GM12878 (cell line): Measurements from ENCODE around the gene NAV2. TPM values are rescaled to one million over a fixed set of nuclear protein-coding genes. Genes with fewer than 3 reads are reported as not detected.

Experiments used
- ATAC-seq: fragments of 200-7000 bp; cut with Tn5 transposase; 3 replicates; pipeline ENCODE4 v1.9.1; 2020; ENCODE audit warnings: mild to moderate bottlenecking, moderate library complexity
- BruUV-seq: library from RNA; stranded (reverse); fragments of 400-500 nt; replicated peaks from 2 replicates; lab custom pipeline; 2021; lab: Mats Ljungman, UMichigan
- CTCF ChIA-PET: fragments of 300-600 bp; sonication (Branson Sonifier 250); formaldehyde crosslinking; extraction: SDS; loops from one replicate; lab custom pipeline; 2021; ENCODE audit warnings: inconsistent platforms; lab: Yijun Ruan, JAX
- POLR2A ChIA-PET: fragments of 350-600 bp; formaldehyde crosslinking; extraction: SDS; loops from one replicate; lab custom pipeline; 2021; ENCODE audit warnings: inconsistent platforms; lab: Charles Lee
- RAD21 ChIA-PET: fragments of 300-600 bp; sonication (Branson Sonifier 250); formaldehyde crosslinking; loops from one replicate; lab custom pipeline; 2023; ENCODE audit warnings: antibody characterized with exemption; ENCODE audit not compliant: unreplicated experiment; lab: Charles Lee
- SMC1A ChIA-PET: fragments of 300-600 bp; sonication (Branson Sonifier 250); formaldehyde crosslinking; loops from one replicate; lab custom pipeline; 2023; ENCODE audit not compliant: unreplicated experiment, uncharacterized antibody; lab: Charles Lee
- DNase-seq: peaks from one replicate; pipeline ENCODE4 v3.0.0-alpha.2; 2011; ENCODE audit warnings: low read depth, low spot score
- FAIRE-seq: peaks from 3 replicates; lab custom pipeline; 2011; peaks lifted over from hg19 to GRCh38; lab: Jason Lieb, UNC
- H2AFZ ChIP-seq: 2 replicates; pipeline ENCODE4 v1.6.0; 2011; ENCODE audit warnings: low read depth, low read length, control low read depth; ENCODE audit not compliant: control insufficient read depth
- H3K27ac ChIP-seq: 2 replicates; pipeline ENCODE4 v1.5.1; 2011; ENCODE audit warnings: control low read depth; ENCODE audit not compliant: control insufficient read depth, insufficient read depth
- H3K27me3 ChIP-seq, 2 experiments: replicated peaks in 1 of 2; 2 replicates each; pipeline versions ENCODE4 v1.6.0 to v1.6.1; 2011; ENCODE audit warnings: low read length in 1 of 2; ENCODE audit not compliant: control insufficient read depth in 2 of 2, insufficient read depth in 2 of 2
- H3K36me3 ChIP-seq, 2 experiments: 2 replicates each; pipeline ENCODE4 v1.5.1; 2011; ENCODE audit warnings: low read length in 1 of 2; ENCODE audit not compliant: control insufficient read depth in 2 of 2, insufficient read depth in 2 of 2
- H3K4me1 ChIP-seq: 2 replicates; pipeline ENCODE4 v1.6.1; 2011; ENCODE audit warnings: mild to moderate bottlenecking, low read length, moderate library complexity, mixed read lengths; ENCODE audit not compliant: control insufficient read depth, insufficient read depth
- H3K4me2 ChIP-seq: 2 replicates; pipeline ENCODE4 v1.6.0; 2011; ENCODE audit warnings: control low read depth; ENCODE audit not compliant: control insufficient read depth, insufficient read depth
- H3K4me3 ChIP-seq: fragments of 200-600 bp; sonication (generic); 2 replicates; pipeline ENCODE4 v1.5.1; 2016
- H3K79me2 ChIP-seq: 2 replicates; pipeline ENCODE4 v1.6.0; 2011; ENCODE audit warnings: low read length; ENCODE audit not compliant: control insufficient read depth, insufficient read depth
- H3K9ac ChIP-seq: 2 replicates; pipeline ENCODE4 v1.8.0; 2011; ENCODE audit warnings: low read length, control low read depth, mixed read lengths; ENCODE audit not compliant: control insufficient read depth, insufficient read depth
- H3K9me3 ChIP-seq: replicated peaks from 3 replicates; pipeline ENCODE4 v1.5.1; 2011; ENCODE audit warnings: mild to moderate bottlenecking, low read length; ENCODE audit not compliant: control insufficient read depth, insufficient read depth
- H4K20me1 ChIP-seq: 2 replicates; pipeline ENCODE4 v1.6.0; 2011; ENCODE audit not compliant: control insufficient read depth, insufficient read depth
- FOS ChIP-seq: IDR thresholded peaks from 3 replicates; pipeline ENCODE4 v1.6.1; 2011; ENCODE audit warnings: borderline replicate concordance; ENCODE audit not compliant: insufficient read length; ENCODE audit errors: extremely low read depth
- NR2F1 ChIP-seq: fragments of 450-650 bp; conservative IDR thresholded peaks from 2 replicates; pipeline ENCODE4 v1.6.1; 2017; ENCODE audit warnings: mild to moderate bottlenecking
- STAT3 ChIP-seq: IDR thresholded peaks from 2 replicates; pipeline ENCODE4 v1.6.1; 2011; ENCODE audit warnings: low read depth, low read length, improper control_type of control experiment
- ZNF207 ChIP-seq: fragments of 450-650 bp; IDR thresholded peaks from 2 replicates; pipeline ENCODE4 v1.6.1; 2014; ENCODE audit warnings: antibody characterized with exemption, mild to moderate bottlenecking, borderline replicate concordance
- WGBS: methylation state at CpG from one replicate; pipeline ENCODE4 v1.1.6; 2016; ENCODE audit warnings: low lambda C conversion rate; ENCODE audit not compliant: insufficient replicate concordance, insufficient coverage; ENCODE audit errors: missing lambda C conversion rate; 5-methylcytosine and 5-hydroxymethylcytosine counted together
- in situ Hi-C: fragments of 300-500 bp; cut with MboI; formaldehyde crosslinking; loops from 9 replicates; pipeline ENCODE4 v1.14.3; 2018; ENCODE audit warnings: mixed read lengths
- intact Hi-C: fragments of 100-400 bp; cut with micrococcal nuclease; formaldehyde crosslinking; loops from one replicate; pipeline ENCODE4 v1.14.2; 2022; ENCODE audit not compliant: unreplicated experiment
- polyA plus RNA-seq, 11 experiments: library from polyadenylated mRNA; depleted of rRNA in 4 of 11; unstranded in 6 of 11; stranded (reverse) in 5 of 11; fragments of >200 nt; fragmentation: Nextera tagmentation in 4 of 11; fragmentation: Illumina TruSeq in 1 of 11; extraction: Ambion mirVana in 4 of 11; extraction: Trizol in 1 of 11; gene quantifications; 1 replicate in 1 of 11; 2 replicates in 10 of 11; pipeline versions ENCODE4 v1.2.1 to v1.2.3, GENCODE V29; 2011 to 2016; ENCODE audit warnings: inconsistent platforms in 2 of 11, missing spikeins in 2 of 11, low read depth in 1 of 11
- total RNA-seq, 4 experiments: library from RNA; depleted of rRNA in 3 of 4; stranded (reverse); fragments of >200 nt in 3 of 4; fragmentation: Illumina TruSeq in 1 of 4; extraction: Trizol in 1 of 4; gene quantifications; 2 replicates each; pipeline versions ENCODE4 v1.2.1 to v1.2.3, GENCODE V29; 2013 to 2021

The NAV2 gene
- total and polyA plus RNA-seq, 10 of the 15 experiments (the other 5 are each of a cell fraction or from before 2014, with no cell fraction given): 0.35 to 6.1 (median 1.1) TPM

GRCh38 chr11:19862091-19862490 is 149.5 kb downstream of the NAV2 start:
- Histone ChIP-seq H2AFZ (no peak overlapping the region), H3K4me2 (no peak overlapping the region), H3K36me3 (no peaks in the 10 kb centered on the region), H3K79me2 (no peaks in the 10 kb centered on the region), H3K9ac (no peak overlapping the region), H3K27me3 (no peaks in the 10 kb centered on the region), H3K4me3 (no peak overlapping the region), H4K20me1 (no peaks in the 10 kb centered on the region), H3K9me3 (no peaks in the 10 kb centered on the region), H3K4me1 (no peaks in the 10 kb centered on the region), H3K27ac (no peak overlapping the region)
- no peak for TF ChIP-seq FOS
- 29% methylated on average over 4 of the region's 4 CpGs for WGBS
- CTCF ChIA-PET: interaction anchor here (0.8 to 2.0 kb wide), 2 partner anchors 19 to 42 kb away, joined by 3 to 6 read pairs; no protein-coding TSS in a partner anchor
- FAIRE-seq (no peak), ATAC-seq (no peak), DNase-seq (no peak)
- POLR2A ChIA-PET: no interaction called here
- in situ Hi-C loops (no loop called here), intact Hi-C loops (no loop called here)
- SMC1A ChIA-PET: interaction anchor here (0.8 to 1.3 kb wide), 2 partner anchors 15 to 123 kb away, joined by 3 read pairs; no protein-coding TSS in a partner anchor
- BruUV-seq: no TSS peak
- RAD21 ChIA-PET: no interaction called here

- FAIRE-seq (no peak), DNase-seq (no peak), ATAC-seq (no peak)
- Histone ChIP-seq H4K20me1 (no peaks in the 10 kb centered on the region), H3K36me3 (no peaks in the 10 kb centered on the region), H3K79me2 (no peaks in the 10 kb centered on the region), H3K9me3 (no peaks in the 10 kb centered on the region), H3K27me3 (no peaks in the 10 kb centered on the region), H3K4me3 (no peak overlapping the region), H3K27ac (no peak overlapping the region), H3K4me1 (no peaks in the 10 kb centered on the region), H2AFZ (no peak overlapping the region), H3K4me2 (no peak overlapping the region), H3K9ac (no peak overlapping the region)
- CTCF ChIA-PET: interaction anchor here (1.0 kb wide), 1 partner anchor 302 kb away, joined by 3 read pairs; no protein-coding TSS in a partner anchor
- no TSS peak for BruUV-seq
- SMC1A ChIA-PET: interaction anchor here (1.2 kb wide), 1 partner anchor 16 kb away, joined by 3 read pairs; no protein-coding TSS in a partner anchor
- intact Hi-C loops (no loop called here), in situ Hi-C loops (no loop called here)
- RAD21 ChIA-PET: interaction anchor here (1.2 kb wide), 1 partner anchor 8 kb away, joined by 3 read pairs; no protein-coding TSS in a partner anchor
- TF ChIP-seq STAT3 (no peak), ZNF207 (no peak), NR2F1 (no peak)
- POLR2A ChIA-PET: no interaction called here
- 38% methylated on average over 6 of the region's 6 CpGs for WGBS
Observed at GRCh38 chr11:19864141-19865140, 151.8 kb downstream of the NAV2 start.
